Kidney (tissue), 14 donors: ENCODE results near the gene CCDC80. TPM values are rescaled to one million over a fixed set of nuclear protein-coding genes. Genes with fewer than 3 reads are reported as not detected.

Source experiments
- DNase-seq, 5 donors: peaks; one replicate each; pipeline ENCODE4 v3.0.0-alpha.2; 2013 to 2020
- FAIRE-seq: peaks from 2 replicates; lab custom pipeline; 2012; peaks lifted over from hg19 to GRCh38; lab: Jason Lieb, UNC
- H3K27ac ChIP-seq, 2 donors: one replicate each; pipeline ENCODE4 v1.7.0; 2013; ENCODE audit warnings: low read depth in 2 of 2, low read length in 2 of 2, inconsistent platforms in 1 of 2
- H3K27me3 ChIP-seq: one replicate; pipeline ENCODE4 v1.7.1; 2013; ENCODE audit warnings: low read length, inconsistent platforms; ENCODE audit not compliant: control insufficient read depth, insufficient read depth
- H3K36me3 ChIP-seq, 3 donors: one replicate each; pipeline versions ENCODE4 v1.7.0 to v1.7.1; 2013; ENCODE audit warnings: low read length in 3 of 3, control low read depth in 1 of 3, inconsistent platforms in 1 of 3; ENCODE audit not compliant: insufficient read depth in 3 of 3, control insufficient read depth in 2 of 3
- H3K4me1 ChIP-seq, 3 donors: one replicate each; pipeline versions ENCODE4 v1.7.0 to v1.7.1; 2013; ENCODE audit warnings: low read length in 3 of 3, inconsistent platforms in 1 of 3, low read depth in 1 of 3; ENCODE audit not compliant: control insufficient read depth in 2 of 3, insufficient read depth in 2 of 3
- H3K4me3 ChIP-seq, 3 donors: one replicate each; pipeline versions ENCODE4 v1.7.0 to v1.8.1; 2013; ENCODE audit warnings: low read length in 3 of 3, control low read depth in 1 of 3, inconsistent platforms in 1 of 3
- H3K9ac ChIP-seq, 3 donors: one replicate each; pipeline versions ENCODE4 v1.7.0 to v1.7.1; 2013; ENCODE audit warnings: low read length in 3 of 3, control low read depth in 1 of 3, inconsistent platforms in 1 of 3
- H3K9me3 ChIP-seq, 3 donors: one replicate each; pipeline versions ENCODE4 v1.7.0 to v1.7.1; 2013; ENCODE audit warnings: low read length in 3 of 3, control low read depth in 1 of 3, inconsistent platforms in 1 of 3; ENCODE audit not compliant: control insufficient read depth in 2 of 3, insufficient read depth in 1 of 3
- CTCF ChIP-seq: IDR thresholded peaks from 3 replicates; pipeline ENCODE4 v1.5.1; 2012; ENCODE audit warnings: mild to moderate bottlenecking, moderate library complexity, borderline replicate concordance; ENCODE audit not compliant: insufficient read depth; ENCODE audit errors: extremely low read depth
- intact Hi-C: fragments of 100-400 bp; cut with DNase I; formaldehyde crosslinking; loops from one replicate; pipeline ENCODE4 v1.11.1; 2022
- polyA plus RNA-seq: library from polyadenylated mRNA; stranded (reverse); fragments of 350-450 nt; fragmentation: Illumina TruSeq; extraction: RNeasy Lipid Tissue Mini Kit (QIAGEN cat#74804); gene quantifications from one replicate; pipeline ENCODE4 v1.2.3, GENCODE V29; 2014; ENCODE audit warnings: low read depth, low replicate concordance; ENCODE audit not compliant: insufficient read depth
- total RNA-seq: library from RNA; stranded (reverse); fragmentation: NEBNext Ultra II Directional; extraction: Animal tissue kit (Norgen Biotek cat#: 25700); gene quantifications from one replicate; pipeline ENCODE4 v1.2.1, GENCODE V29; 2021
- donor health status: control.
- donor health status: control.
- donor health status: control.
- donor health status: control.
- donor health status: control.
- donor health status: DM: yes; HTN: yes; CAD: no.
- donor health status: Normal renal cell carcinoma (clear cell type).

CCDC80 gene
- total and polyA plus RNA-seq, 2 donors from 2014 or later: 12.0 to 57.5 TPM

- Histone ChIP-seq H3K4me3 (no peak overlapping the region), H3K4me1 (no peaks in the 10 kb centered on the region), H3K36me3 (peaks cover 0 to 3% (median 0%) of the 10 kb centered on the region in 3 donors), H3K27ac (no peak overlapping the region), H3K27me3 (no peaks in the 10 kb centered on the region), H3K9me3 (no peaks in the 10 kb centered on the region), H3K9ac (no peak overlapping the region)
- TF ChIP-seq CTCF: no peak
- DNase-seq (no peak), FAIRE-seq (no peak)
- intact Hi-C loops: no loop called here
These were observed 36.4 kb downstream of the CCDC80 start for GRCh38 chr3:112604536-112604935.

GRCh38 chr3:112602217-112602838, 38.6 kb downstream of the CCDC80 start:
- intact Hi-C loops: no loop called here
- FAIRE-seq: no peak
- no peak overlapping the region for H3K27ac ChIP-seq

GRCh38 chr3:112598731-112599130, 42.2 kb downstream of the CCDC80 start:
- H3K36me3 ChIP-seq: no peaks in the 10 kb centered on the region
- H3K27me3 ChIP-seq: no peaks in the 10 kb centered on the region
- no peak for TF ChIP-seq CTCF
- no peak for FAIRE-seq
- no peak for DNase-seq
- H3K9me3 ChIP-seq: no peaks in the 10 kb centered on the region
- intact Hi-C loops: no loop called here
- H3K4me3 ChIP-seq: no peak overlapping the region
- H3K4me1 ChIP-seq: no peaks in the 10 kb centered on the region
- no peak overlapping the region for H3K27ac ChIP-seq
- no peak overlapping the region for H3K9ac ChIP-seq

More at GRCh38 chr3:112602217-112602838, 38.6 kb downstream of the CCDC80 start:
- Histone ChIP-seq H3K9ac (no peak overlapping the region), H3K4me3 (no peak overlapping the region), H3K4me1 (no peaks in the 10 kb centered on the region), H3K36me3 (peaks cover 0 to 3% (median 0%) of the 10 kb centered on the region in 3 donors), H3K27me3 (no peaks in the 10 kb centered on the region), H3K9me3 (no peaks in the 10 kb centered on the region)
- no peak for DNase-seq
- TF ChIP-seq CTCF: no peak

- no peak for TF ChIP-seq CTCF
These were observed 43.0 kb downstream of the CCDC80 start for GRCh38 chr3:112597945-112598344.

More at GRCh38 chr3:112597945-112598344, 43.0 kb downstream of the CCDC80 start:
- peaks cover 0 to 5% (median 4%) of the 10 kb centered on the region in 3 donors for H3K36me3 ChIP-seq
- H3K4me3 ChIP-seq: no peak overlapping the region
- DNase-seq (no peak), FAIRE-seq (no peak)
- H3K27me3 ChIP-seq: no peaks in the 10 kb centered on the region
- H3K9ac ChIP-seq: no peak overlapping the region
- no peaks in the 10 kb centered on the region for H3K9me3 ChIP-seq
- intact Hi-C loops: no loop called here
- no peaks in the 10 kb centered on the region for H3K4me1 ChIP-seq
- H3K27ac ChIP-seq: no peak overlapping the region
